Fibroblast of skin of scalp (primary cell): ENCODE data around the gene ARSD. TPM values are rescaled to one million over a fixed set of nuclear protein-coding genes. Genes with fewer than 3 reads are reported as not detected.
"Not testable (repeated sequence)": the region's sequence is repeated elsewhere in the genome, so short reads cannot be mapped to it uniquely, and the experiment has no call there.

Experiments
- DNase-seq: peaks from one replicate; pipeline ENCODE4 v3.0.0-alpha.2; 2013
- polyA plus RNA-seq, 2 experiments: library from polyadenylated mRNA; unstranded; fragments of 120-200 nt; gene quantifications; one replicate each; pipeline ENCODE4 v1.2.1, GENCODE V29; 2013; ENCODE audit not compliant: insufficient read length in 2 of 2

ARSD gene
- 7.9 TPM for polyA plus RNA-seq (2013, experiment 1 of 2; ENCODE audit: insufficient read length)
- 7.3 TPM for polyA plus RNA-seq (2013, experiment 2 of 2; ENCODE audit: insufficient read length)

GRCh38 chrX:2928583-2929434 lies at the start of gene ARSD:
Gene ARSD (minus strand): TSS chrX:2929339. CDS start chrX:2929275, 64 bp downstream.
- peak; percentile 90 for DNase-seq

GRCh38 chrX:2978639-2979038 lies 49.5 kb upstream of the ARSD start:
- not testable (repeated sequence) for DNase-seq

GRCh38 chrX:2974961-2975360 lies 45.8 kb upstream of the ARSD start:
- peak; percentile 23 for DNase-seq

GRCh38 chrX:2972391-2972790 lies 43.3 kb upstream of the ARSD start:
- DNase-seq, result no peak

- DNase-seq, result no peak
These were observed 39.9 kb upstream of the ARSD start for GRCh38 chrX:2969021-2969420.

GRCh38 chrX:2967998-2968909 lies 39.1 kb upstream of the ARSD start:
- peak; percentile 53 for DNase-seq

- DNase-seq, result no peak
These were observed 38.4 kb upstream of the ARSD start for GRCh38 chrX:2967584-2967983.

GRCh38 chrX:2967012-2967411 lies 37.9 kb upstream of the ARSD start:
- no peak for DNase-seq

GRCh38 chrX:2965965-2966364 lies 36.8 kb upstream of the ARSD start:
- no peak for DNase-seq

GRCh38 chrX:2963992-2964794 lies 35.1 kb upstream of the ARSD start:
- peak; percentile 60 for DNase-seq

GRCh38 chrX:2963449-2963848 lies 34.3 kb upstream of the ARSD start:
- DNase-seq, result not testable (repeated sequence)

GRCh38 chrX:2962381-2962780 lies 33.2 kb upstream of the ARSD start:
- no peak for DNase-seq

- DNase-seq, result no peak
These were observed 31.8 kb upstream of the ARSD start for GRCh38 chrX:2960861-2961515.

GRCh38 chrX:2958199-2958598 lies 29.1 kb upstream of the ARSD start:
- no peak for DNase-seq

- no peak for DNase-seq
These were observed 26.7 kb upstream of the ARSD start for GRCh38 chrX:2955838-2956237.

GRCh38 chrX:2955281-2955680 lies 26.1 kb upstream of the ARSD start:
- DNase-seq, result no peak

GRCh38 chrX:2954541-2954940 lies 25.4 kb upstream of the ARSD start:
- DNase-seq, result no peak

GRCh38 chrX:2937942-2938341 lies 8.8 kb upstream of the ARSD start:
- DNase-seq, result not testable (repeated sequence)

- no peak for DNase-seq
These were observed 5.9 kb upstream of the ARSD start for GRCh38 chrX:2934715-2935710.

- DNase-seq, result no peak
These were observed 4.2 kb upstream of the ARSD start for GRCh38 chrX:2933125-2933900.
